ENCODE results near the gene GAS5.

Gene GAS5

DNA sequence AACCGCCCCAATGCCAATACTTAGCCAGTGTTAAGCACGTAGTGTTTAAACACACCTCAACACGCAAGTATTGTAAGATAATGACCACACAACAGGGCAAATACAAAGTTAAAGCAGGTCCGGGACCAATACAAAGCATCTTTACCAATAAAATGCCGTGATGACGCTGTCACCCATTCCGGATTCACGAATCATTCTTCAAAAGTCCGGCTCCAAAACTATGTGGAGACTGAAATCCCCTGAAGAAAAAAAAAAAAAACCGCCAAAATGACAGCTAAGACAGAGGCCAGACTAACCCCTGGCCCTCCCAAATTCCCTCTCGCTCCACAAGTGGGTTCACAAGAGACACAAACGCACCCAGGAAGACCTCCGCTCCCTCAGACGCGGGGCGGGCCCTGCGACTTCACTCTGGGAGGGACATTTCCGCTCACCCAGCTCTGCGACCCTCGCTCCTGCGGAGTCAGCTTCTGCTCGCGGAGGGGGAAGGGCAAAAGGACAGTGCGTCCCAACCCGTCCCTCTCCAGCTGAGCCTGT is 43.9 kb downstream of the GAS5 start:
- no peak for DNase-seq

DNA sequence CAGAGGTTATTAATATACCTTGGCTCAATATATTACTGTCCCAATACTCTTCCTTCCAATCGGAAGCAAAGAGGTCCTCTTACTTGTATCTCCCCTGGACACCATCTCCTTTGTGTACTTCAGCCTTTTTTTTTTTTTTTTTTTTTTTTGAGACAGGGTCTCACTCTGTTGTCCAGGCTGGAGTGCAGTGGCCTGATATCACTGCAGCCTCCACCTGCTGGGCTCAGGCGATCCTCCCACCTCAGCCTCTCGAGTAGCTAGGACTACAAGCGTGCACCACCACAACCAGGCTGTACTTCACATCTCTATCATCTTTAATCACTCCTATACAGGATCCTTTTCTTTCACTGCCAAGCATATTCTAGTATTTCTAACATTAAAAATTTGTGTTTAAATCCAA is 46.1 kb downstream of the GAS5 start:
- no peak for DNase-seq

GRCh38 chr1:173818459-173818858 is 49.3 kb downstream of the GAS5 start:
- DNase-seq = no peak

Measured in activated gamma-delta T cell treated with Interleukin-2 at 50 U/mL for 16 hours (primary cell).